WTC11 (cell line): Measurements from ENCODE around the gene ATP2C1. TPM values are rescaled to one million over a fixed set of nuclear protein-coding genes. Genes with fewer than 3 reads are reported as not detected.

Source experiments
- ATAC-seq: fragments of 200-7000 bp; cut with Tn5 transposase; 2 replicates; pipeline ENCODE4 v1.10.0; 2021; ENCODE audit warnings: mild to moderate bottlenecking, moderate library complexity
- CTCF ChIA-PET: fragments of 300-600 bp; sonication (Branson Sonifier 250); formaldehyde crosslinking; loops from one replicate; lab custom pipeline; 2021; ENCODE audit warnings: antibody characterized with exemption; lab: Charles Lee
- POLR2A ChIA-PET: fragments of 350-600 bp; sonication (Branson Sonifier 250); formaldehyde crosslinking; loops from one replicate; lab custom pipeline; 2021; ENCODE audit warnings: antibody characterized with exemption; lab: Charles Lee
- DNase-seq: peaks from one replicate; pipeline ENCODE4 v3.0.0; 2021; ENCODE audit warnings: low spot score
- H3K27ac Mint-ChIP-seq: 2 replicates; pipeline ENCODE4 v1.8.0; 2021; ENCODE audit warnings: mixed read lengths
- H3K27me3 Mint-ChIP-seq: 2 replicates; pipeline ENCODE4 v1.8.0; 2021; ENCODE audit warnings: low read depth, mild to moderate bottlenecking, moderate library complexity, mixed read lengths
- H3K36me3 Mint-ChIP-seq: 2 replicates; pipeline ENCODE4 v1.8.0; 2021; ENCODE audit warnings: mixed read lengths
- H3K4me1 Mint-ChIP-seq: 2 replicates; pipeline ENCODE4 v1.8.0; 2022; ENCODE audit warnings: mixed read lengths
- H3K4me3 Mint-ChIP-seq: 2 replicates; pipeline ENCODE4 v1.8.0; 2021; ENCODE audit warnings: mild to moderate bottlenecking, moderate library complexity, mixed read lengths
- H3K9me3 Mint-ChIP-seq: 2 replicates; pipeline ENCODE4 v1.8.0; 2021; ENCODE audit warnings: mixed read lengths
- ATF1 ChIP-seq: sonication (generic); formaldehyde crosslinking; IDR thresholded peaks from 2 replicates; pipeline ENCODE4 v1.8.1; 2023; ENCODE audit warnings: mild to moderate bottlenecking, moderate library complexity, missing genetic modification reagents
- EMX1 ChIP-seq: fragments of 250-450 bp; sonication (Bioruptor Pico); IDR thresholded peaks from 2 replicates; pipeline ENCODE4 v1.8.0; 2021; ENCODE audit warnings: mild to moderate bottlenecking
- FOXK1 ChIP-seq: sonication (generic); formaldehyde crosslinking; IDR thresholded peaks from 2 replicates; pipeline ENCODE4 v1.8.0; 2022; ENCODE audit warnings: mild to moderate bottlenecking, moderate library complexity, missing genetic modification reagents
- JAZF1 ChIP-seq: fragments of 250-450 bp; sonication (Bioruptor Pico); IDR thresholded peaks from 2 replicates; pipeline ENCODE4 v1.9.0; 2021; ENCODE audit warnings: moderate library complexity, mild to moderate bottlenecking, inconsistent platforms
- KAT7 ChIP-seq: sonication (generic); formaldehyde crosslinking; IDR thresholded peaks from 2 replicates; pipeline ENCODE4 v1.8.1; 2023; ENCODE audit warnings: missing genetic modification reagents, mild to moderate bottlenecking, borderline replicate concordance
- NFATC4 ChIP-seq: fragments of 250-450 bp; sonication (Bioruptor Pico); IDR thresholded peaks from 2 replicates; pipeline ENCODE4 v1.9.0; 2021; ENCODE audit warnings: mild to moderate bottlenecking
- NFE2L1 ChIP-seq: sonication (generic); formaldehyde crosslinking; IDR thresholded peaks from 2 replicates; pipeline ENCODE4 v1.8.1; 2023; ENCODE audit warnings: missing genetic modification reagents
- NFYB ChIP-seq: sonication (generic); formaldehyde crosslinking; conservative IDR thresholded peaks from 2 replicates; pipeline ENCODE4 v1.8.0; 2022; ENCODE audit warnings: low read depth, missing genetic modification reagents
- SMAD3 ChIP-seq: sonication (generic); formaldehyde crosslinking; IDR thresholded peaks from 2 replicates; pipeline ENCODE4 v1.8.0; 2022; ENCODE audit warnings: missing genetic modification reagents, mild to moderate bottlenecking, borderline replicate concordance
- SMAD4 ChIP-seq: sonication (generic); formaldehyde crosslinking; IDR thresholded peaks from 2 replicates; pipeline ENCODE4 v1.8.0; 2022; ENCODE audit warnings: mild to moderate bottlenecking, missing genetic modification reagents
- TCF7 ChIP-seq: sonication (generic); formaldehyde crosslinking; IDR thresholded peaks from 2 replicates; pipeline ENCODE4 v1.8.0; 2022; ENCODE audit warnings: mild to moderate bottlenecking, low read depth, missing genetic modification reagents, moderate library complexity
- ZNF263 ChIP-seq: sonication (generic); formaldehyde crosslinking; IDR thresholded peaks from 2 replicates; pipeline ENCODE4 v1.8.1; 2022; ENCODE audit warnings: low read depth, mild to moderate bottlenecking, moderate library complexity, missing genetic modification reagents
- ZNF317 ChIP-seq: sonication (generic); formaldehyde crosslinking; IDR thresholded peaks from 2 replicates; pipeline ENCODE4 v1.8.1; 2023; ENCODE audit warnings: low read depth, mild to moderate bottlenecking, moderate library complexity, missing genetic modification reagents, borderline replicate concordance
- ZNF396 ChIP-seq: fragments of 250-450 bp; sonication (Bioruptor Pico); IDR thresholded peaks from 2 replicates; pipeline ENCODE4 v1.8.0; 2021; ENCODE audit warnings: mild to moderate bottlenecking, moderate library complexity, borderline replicate concordance
- total RNA-seq: library from RNA; stranded (reverse); gene quantifications from 3 replicates; pipeline ENCODE4 v1.2.3, GENCODE V29; 2021
- TF ChIP-seq, protein P1 (sequence below): sonication (generic); formaldehyde crosslinking; IDR thresholded peaks from 2 replicates; pipeline ENCODE4 v1.8.0; 2022; ENCODE audit warnings: mild to moderate bottlenecking, missing genetic modification reagents
- TF ChIP-seq, protein P2 (sequence below): sonication (generic); formaldehyde crosslinking; IDR thresholded peaks from 2 replicates; pipeline ENCODE4 v1.8.1; 2022; ENCODE audit warnings: missing genetic modification reagents, borderline replicate concordance
- TF ChIP-seq, protein P3 (sequence below): sonication (generic); formaldehyde crosslinking; IDR thresholded peaks from 2 replicates; pipeline ENCODE4 v1.8.1; 2023; ENCODE audit warnings: mild to moderate bottlenecking, moderate library complexity, missing genetic modification reagents
- TF ChIP-seq, protein P4 (sequence below): sonication (generic); formaldehyde crosslinking; IDR thresholded peaks from 2 replicates; pipeline ENCODE4 v1.8.0; 2022; ENCODE audit warnings: mild to moderate bottlenecking, missing genetic modification reagents
- TF ChIP-seq, protein P5 (sequence below): sonication (generic); formaldehyde crosslinking; IDR thresholded peaks from 2 replicates; pipeline ENCODE4 v1.8.1; 2023; ENCODE audit warnings: mild to moderate bottlenecking, missing genetic modification reagents, moderate library complexity
- TF ChIP-seq, protein P6 (sequence below): sonication (generic); formaldehyde crosslinking; IDR thresholded peaks from 2 replicates; pipeline ENCODE4 v1.8.1; 2023; ENCODE audit warnings: mild to moderate bottlenecking, missing genetic modification reagents
- TF ChIP-seq, protein P7 (sequence below): sonication (generic); formaldehyde crosslinking; IDR thresholded peaks from 2 replicates; pipeline ENCODE4 v1.8.1; 2022; ENCODE audit warnings: low read depth, missing genetic modification reagents, borderline replicate concordance
- TF ChIP-seq, protein P8 (sequence below): sonication (generic); formaldehyde crosslinking; IDR thresholded peaks from 2 replicates; pipeline ENCODE4 v1.8.1; 2022; ENCODE audit warnings: low read depth, mild to moderate bottlenecking, moderate library complexity, missing genetic modification reagents, borderline replicate concordance

The ATP2C1 gene
- total RNA-seq, 1 experiment from 2014 or later: 62.5 TPM

DNA sequence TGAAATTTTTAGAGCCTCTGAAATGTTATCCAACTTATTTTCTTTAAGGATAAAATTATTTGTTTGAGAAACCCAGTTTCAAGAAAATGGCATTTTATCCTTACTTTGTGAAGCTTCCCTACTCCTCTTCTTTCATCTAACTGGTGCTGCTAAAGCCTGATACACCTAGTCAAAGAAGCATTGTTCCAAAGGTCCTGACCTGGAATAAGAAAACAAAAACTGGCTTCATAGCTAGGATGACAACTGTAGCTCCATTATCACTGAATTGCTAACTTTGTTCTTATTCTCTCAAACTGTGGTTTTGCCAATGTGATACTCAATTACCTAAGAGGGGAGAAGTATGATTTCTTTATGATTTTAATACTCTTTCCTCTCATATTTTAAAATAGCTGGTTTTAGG is 27.6 kb upstream of the ATP2C1 start:
- POLR2A ChIA-PET: no interaction called here
- Mint-ChIP-seq H3K27me3 (no peaks in the 10 kb centered on the region; the same call in none of the 2 replicates), H3K36me3 (peaks cover 8% of the 10 kb centered on the region), H3K4me1 (no peaks in the 10 kb centered on the region), H3K4me3 (no peak overlapping the region), H3K27ac (no peak overlapping the region), H3K9me3 (peaks cover 41% of the 10 kb centered on the region)
- CTCF ChIA-PET: no interaction called here
- TF ChIP-seq ZNF317 (no peak), ATF1 (CRISPR knock-in tag) (no peak), ZNF263 (CRISPR knock-in tag) (no peak), ZNF396 (CRISPR knock-in tag) (no peak)
- TF ChIP-seq, protein P1, sequence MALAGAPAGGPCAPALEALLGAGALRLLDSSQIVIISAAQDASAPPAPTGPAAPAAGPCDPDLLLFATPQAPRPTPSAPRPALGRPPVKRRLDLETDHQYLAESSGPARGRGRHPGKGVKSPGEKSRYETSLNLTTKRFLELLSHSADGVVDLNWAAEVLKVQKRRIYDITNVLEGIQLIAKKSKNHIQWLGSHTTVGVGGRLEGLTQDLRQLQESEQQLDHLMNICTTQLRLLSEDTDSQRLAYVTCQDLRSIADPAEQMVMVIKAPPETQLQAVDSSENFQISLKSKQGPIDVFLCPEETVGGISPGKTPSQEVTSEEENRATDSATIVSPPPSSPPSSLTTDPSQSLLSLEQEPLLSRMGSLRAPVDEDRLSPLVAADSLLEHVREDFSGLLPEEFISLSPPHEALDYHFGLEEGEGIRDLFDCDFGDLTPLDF (CRISPR knock-in tag): no peak
- TF ChIP-seq, protein P2, sequence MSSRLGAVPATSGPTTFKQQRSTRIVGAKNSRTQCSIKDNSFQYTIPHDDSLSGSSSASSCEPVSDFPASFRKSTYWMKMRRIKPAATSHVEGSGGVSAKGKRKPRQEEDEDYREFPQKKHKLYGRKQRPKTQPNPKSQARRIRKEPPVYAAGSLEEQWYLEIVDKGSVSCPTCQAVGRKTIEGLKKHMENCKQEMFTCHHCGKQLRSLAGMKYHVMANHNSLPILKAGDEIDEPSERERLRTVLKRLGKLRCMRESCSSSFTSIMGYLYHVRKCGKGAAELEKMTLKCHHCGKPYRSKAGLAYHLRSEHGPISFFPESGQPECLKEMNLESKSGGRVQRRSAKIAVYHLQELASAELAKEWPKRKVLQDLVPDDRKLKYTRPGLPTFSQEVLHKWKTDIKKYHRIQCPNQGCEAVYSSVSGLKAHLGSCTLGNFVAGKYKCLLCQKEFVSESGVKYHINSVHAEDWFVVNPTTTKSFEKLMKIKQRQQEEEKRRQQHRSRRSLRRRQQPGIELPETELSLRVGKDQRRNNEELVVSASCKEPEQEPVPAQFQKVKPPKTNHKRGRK (CRISPR knock-in tag): no peak
- TF ChIP-seq, protein P3, sequence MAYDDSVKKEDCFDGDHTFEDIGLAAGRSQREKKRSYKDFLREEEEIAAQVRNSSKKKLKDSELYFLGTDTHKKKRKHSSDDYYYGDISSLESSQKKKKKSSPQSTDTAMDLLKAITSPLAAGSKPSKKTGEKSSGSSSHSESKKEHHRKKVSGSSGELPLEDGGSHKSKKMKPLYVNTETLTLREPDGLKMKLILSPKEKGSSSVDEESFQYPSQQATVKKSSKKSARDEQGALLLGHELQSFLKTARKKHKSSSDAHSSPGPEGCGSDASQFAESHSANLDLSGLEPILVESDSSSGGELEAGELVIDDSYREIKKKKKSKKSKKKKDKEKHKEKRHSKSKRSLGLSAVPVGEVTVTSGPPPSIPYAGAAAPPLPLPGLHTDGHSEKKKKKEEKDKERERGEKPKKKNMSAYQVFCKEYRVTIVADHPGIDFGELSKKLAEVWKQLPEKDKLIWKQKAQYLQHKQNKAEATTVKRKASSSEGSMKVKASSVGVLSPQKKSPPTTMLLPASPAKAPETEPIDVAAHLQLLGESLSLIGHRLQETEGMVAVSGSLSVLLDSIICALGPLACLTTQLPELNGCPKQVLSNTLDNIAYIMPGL (CRISPR knock-in tag): no peak
- ATAC-seq (no peak), DNase-seq (no peak)

DNA sequence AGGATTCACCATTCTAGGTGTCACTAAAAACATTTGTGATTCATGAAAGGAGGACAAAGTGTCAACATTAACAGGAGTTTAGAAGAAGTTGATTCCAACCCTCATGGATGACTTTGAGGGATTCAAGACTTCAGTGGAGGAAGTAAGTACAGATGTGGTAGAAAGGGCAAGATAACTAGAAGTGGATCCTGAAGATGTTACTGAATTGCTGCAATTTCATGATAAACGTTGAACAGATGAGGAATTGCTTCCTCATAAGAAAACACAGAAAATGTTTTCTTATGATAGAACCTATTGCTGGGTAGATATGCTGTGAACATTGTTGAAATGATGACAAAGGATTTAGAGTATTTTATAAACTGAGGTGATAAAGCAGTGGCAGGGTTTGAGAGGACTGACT is 23.5 kb upstream of the ATP2C1 start:
- Mint-ChIP-seq H3K27me3 (no peaks in the 10 kb centered on the region; the same call in none of the 2 replicates), H3K4me1 (no peaks in the 10 kb centered on the region), H3K4me3 (no peak overlapping the region), H3K9me3 (peaks cover 18% of the 10 kb centered on the region), H3K27ac (no peak overlapping the region), H3K36me3 (peaks cover 8% of the 10 kb centered on the region)
- ATAC-seq (no peak), DNase-seq (no peak)
- TF ChIP-seq FOXK1 (CRISPR knock-in tag) (no peak), EMX1 (no peak), NFATC4 (CRISPR knock-in tag) (no peak), KAT7 (CRISPR knock-in tag) (no peak), JAZF1 (CRISPR knock-in tag) (no peak), NFYB (no peak), TCF7 (no peak), NFE2L1 (CRISPR knock-in tag) (no peak), SMAD4 (no peak), ZNF317 (no peak), SMAD3 (CRISPR knock-in tag) (no peak)
- TF ChIP-seq, protein P4, sequence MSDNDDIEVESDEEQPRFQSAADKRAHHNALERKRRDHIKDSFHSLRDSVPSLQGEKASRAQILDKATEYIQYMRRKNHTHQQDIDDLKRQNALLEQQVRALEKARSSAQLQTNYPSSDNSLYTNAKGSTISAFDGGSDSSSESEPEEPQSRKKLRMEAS (CRISPR knock-in tag): no peak
- TF ChIP-seq, protein P5, sequence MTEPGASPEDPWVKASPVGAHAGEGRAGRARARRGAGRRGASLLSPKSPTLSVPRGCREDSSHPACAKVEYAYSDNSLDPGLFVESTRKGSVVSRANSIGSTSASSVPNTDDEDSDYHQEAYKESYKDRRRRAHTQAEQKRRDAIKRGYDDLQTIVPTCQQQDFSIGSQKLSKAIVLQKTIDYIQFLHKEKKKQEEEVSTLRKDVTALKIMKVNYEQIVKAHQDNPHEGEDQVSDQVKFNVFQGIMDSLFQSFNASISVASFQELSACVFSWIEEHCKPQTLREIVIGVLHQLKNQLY (CRISPR knock-in tag): no peak
- TF ChIP-seq, protein P2 (CRISPR knock-in tag): no peak
- TF ChIP-seq, protein P6, sequence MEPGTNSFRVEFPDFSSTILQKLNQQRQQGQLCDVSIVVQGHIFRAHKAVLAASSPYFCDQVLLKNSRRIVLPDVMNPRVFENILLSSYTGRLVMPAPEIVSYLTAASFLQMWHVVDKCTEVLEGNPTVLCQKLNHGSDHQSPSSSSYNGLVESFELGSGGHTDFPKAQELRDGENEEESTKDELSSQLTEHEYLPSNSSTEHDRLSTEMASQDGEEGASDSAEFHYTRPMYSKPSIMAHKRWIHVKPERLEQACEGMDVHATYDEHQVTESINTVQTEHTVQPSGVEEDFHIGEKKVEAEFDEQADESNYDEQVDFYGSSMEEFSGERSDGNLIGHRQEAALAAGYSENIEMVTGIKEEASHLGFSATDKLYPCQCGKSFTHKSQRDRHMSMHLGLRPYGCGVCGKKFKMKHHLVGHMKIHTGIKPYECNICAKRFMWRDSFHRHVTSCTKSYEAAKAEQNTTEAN (CRISPR knock-in tag): no peak
- TF ChIP-seq, protein P7, sequence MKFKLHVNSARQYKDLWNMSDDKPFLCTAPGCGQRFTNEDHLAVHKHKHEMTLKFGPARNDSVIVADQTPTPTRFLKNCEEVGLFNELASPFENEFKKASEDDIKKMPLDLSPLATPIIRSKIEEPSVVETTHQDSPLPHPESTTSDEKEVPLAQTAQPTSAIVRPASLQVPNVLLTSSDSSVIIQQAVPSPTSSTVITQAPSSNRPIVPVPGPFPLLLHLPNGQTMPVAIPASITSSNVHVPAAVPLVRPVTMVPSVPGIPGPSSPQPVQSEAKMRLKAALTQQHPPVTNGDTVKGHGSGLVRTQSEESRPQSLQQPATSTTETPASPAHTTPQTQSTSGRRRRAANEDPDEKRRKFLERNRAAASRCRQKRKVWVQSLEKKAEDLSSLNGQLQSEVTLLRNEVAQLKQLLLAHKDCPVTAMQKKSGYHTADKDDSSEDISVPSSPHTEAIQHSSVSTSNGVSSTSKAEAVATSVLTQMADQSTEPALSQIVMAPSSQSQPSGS (CRISPR knock-in tag): no peak
- TF ChIP-seq, protein P8, sequence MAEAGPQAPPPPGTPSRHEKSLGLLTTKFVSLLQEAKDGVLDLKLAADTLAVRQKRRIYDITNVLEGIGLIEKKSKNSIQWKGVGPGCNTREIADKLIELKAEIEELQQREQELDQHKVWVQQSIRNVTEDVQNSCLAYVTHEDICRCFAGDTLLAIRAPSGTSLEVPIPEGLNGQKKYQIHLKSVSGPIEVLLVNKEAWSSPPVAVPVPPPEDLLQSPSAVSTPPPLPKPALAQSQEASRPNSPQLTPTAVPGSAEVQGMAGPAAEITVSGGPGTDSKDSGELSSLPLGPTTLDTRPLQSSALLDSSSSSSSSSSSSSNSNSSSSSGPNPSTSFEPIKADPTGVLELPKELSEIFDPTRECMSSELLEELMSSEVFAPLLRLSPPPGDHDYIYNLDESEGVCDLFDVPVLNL (CRISPR knock-in tag): no peak
- ChIA-PET CTCF (no interaction called here), POLR2A (no interaction called here)
